ENCODE data around the gene VIM.

The VIM gene

GRCh38 chr10:17214971-17215781 lies 12.9 kb upstream of the VIM start:
- no peak for DNase-seq
- H3K9me3 Mint-ChIP-seq, result no peaks in the 10 kb centered on the region
- H3K4me3 Mint-ChIP-seq, result no peak overlapping the region
- H3K27me3 Mint-ChIP-seq, result peaks cover 5% of the 10 kb centered on the region
- H3K4me1 Mint-ChIP-seq, result peaks cover 43% of the 10 kb centered on the region
- H3K27ac Mint-ChIP-seq, result no peak overlapping the region
- H3K36me3 Mint-ChIP-seq, result peaks cover 23% of the 10 kb centered on the region
- CTCF ChIA-PET, result interaction anchor here (0.7 to 2.6 kb wide), 4 partner anchors 9 to 64 kb away, joined by 3 to 10 read pairs (median 6); no protein-coding TSS in a partner anchor

- H3K9me3 Mint-ChIP-seq, result no peaks in the 10 kb centered on the region
- DNase-seq, result no peak
- H3K4me1 Mint-ChIP-seq, result peaks cover 43% of the 10 kb centered on the region
- H3K4me3 Mint-ChIP-seq, result no peak overlapping the region
- CTCF ChIA-PET, result interaction anchor here (0.7 to 2.6 kb wide), 4 partner anchors 10 to 64 kb away, joined by 3 to 10 read pairs (median 6); no protein-coding TSS in a partner anchor
- peaks cover 5% of the 10 kb centered on the region for H3K27me3 Mint-ChIP-seq
- peak overlapping the region; percentile 79 for H3K27ac Mint-ChIP-seq
- peaks cover 23% of the 10 kb centered on the region for H3K36me3 Mint-ChIP-seq
Measured at GRCh38 chr10:17215782-17216122, 12.3 kb upstream of the VIM start.

- H3K4me1 Mint-ChIP-seq, result peaks cover 46% of the 10 kb centered on the region
- no peak overlapping the region for H3K4me3 Mint-ChIP-seq
Measured at GRCh38 chr10:17216217-17216900, 11.7 kb upstream of the VIM start.

GRCh38 chr10:17216901-17217395 lies 11.1 kb upstream of the VIM start:
- Mint-ChIP-seq H3K9me3 (no peaks in the 10 kb centered on the region), H3K4me3 (no peak overlapping the region), H3K27ac (peak overlapping the region; percentile 86), H3K36me3 (peaks cover 24% of the 10 kb centered on the region), H3K4me1 (peaks cover 46% of the 10 kb centered on the region), H3K27me3 (peaks cover 5% of the 10 kb centered on the region)
- CTCF ChIA-PET, result interaction anchor here (0.6 to 2.6 kb wide), 4 partner anchors 11 to 526 kb away, joined by 3 to 10 read pairs (median 6); no protein-coding TSS in a partner anchor
- no peak for DNase-seq

More at GRCh38 chr10:17216217-17216900, 11.7 kb upstream of the VIM start:
- Mint-ChIP-seq H3K27me3 (peaks cover 5% of the 10 kb centered on the region), H3K9me3 (no peaks in the 10 kb centered on the region), H3K27ac (peak overlapping the region; percentile 86), H3K36me3 (peaks cover 26% of the 10 kb centered on the region)
- CTCF ChIA-PET, result interaction anchor here (0.9 to 2.6 kb wide), 3 partner anchors 10 to 13 kb away, joined by 3 to 10 read pairs (median 9); no protein-coding TSS in a partner anchor
- DNase-seq, result peak; percentile 48

GRCh38 chr10:17217631-17218232 lies 10.3 kb upstream of the VIM start:
- Mint-ChIP-seq H3K27me3 (peaks cover 1% of the 10 kb centered on the region), H3K9me3 (no peaks in the 10 kb centered on the region), H3K4me3 (no peak overlapping the region), H3K36me3 (peaks cover 20% of the 10 kb centered on the region), H3K27ac (peak overlapping the region; percentile 79), H3K4me1 (peaks cover 42% of the 10 kb centered on the region)
- CTCF ChIA-PET, result interaction anchor here (0.6 kb wide), 1 partner anchor 525 kb away, joined by 3 read pairs; no protein-coding TSS in a partner anchor
- no peak for DNase-seq

- DNase-seq, result no peak
- Mint-ChIP-seq H3K4me3 (no peak overlapping the region), H3K27me3 (no peaks in the 10 kb centered on the region), H3K36me3 (peaks cover 18% of the 10 kb centered on the region), H3K27ac (no peak overlapping the region), H3K4me1 (peaks cover 37% of the 10 kb centered on the region), H3K9me3 (no peaks in the 10 kb centered on the region)
- CTCF ChIA-PET, result interaction anchor here (1.0 kb wide), 1 partner anchor 18 kb away, joined by 3 read pairs; the partner anchor contains the start of gene TRDMT1
Measured at GRCh38 chr10:17219024-17219423, 9.0 kb upstream of the VIM start.

- H3K4me3 Mint-ChIP-seq, result no peak overlapping the region
- CTCF ChIA-PET, result no interaction called here
- peaks cover 18% of the 10 kb centered on the region for H3K36me3 Mint-ChIP-seq
- DNase-seq, result no peak
- no peaks in the 10 kb centered on the region for H3K27me3 Mint-ChIP-seq
- no peak overlapping the region for H3K27ac Mint-ChIP-seq
- no peaks in the 10 kb centered on the region for H3K9me3 Mint-ChIP-seq
- H3K4me1 Mint-ChIP-seq, result peaks cover 28% of the 10 kb centered on the region
Measured at GRCh38 chr10:17220652-17221100, 7.4 kb upstream of the VIM start.

GRCh38 chr10:17222329-17222728 lies 5.7 kb upstream of the VIM start:
- peaks cover 28% of the 10 kb centered on the region for H3K4me1 Mint-ChIP-seq
- no peaks in the 10 kb centered on the region for H3K27me3 Mint-ChIP-seq
- peaks cover 20% of the 10 kb centered on the region for H3K36me3 Mint-ChIP-seq
- no peak for DNase-seq
- CTCF ChIA-PET, result no interaction called here
- no peak overlapping the region for H3K4me3 Mint-ChIP-seq
- H3K27ac Mint-ChIP-seq, result no peak overlapping the region
- no peaks in the 10 kb centered on the region for H3K9me3 Mint-ChIP-seq

- no peaks in the 10 kb centered on the region for H3K9me3 Mint-ChIP-seq
- H3K4me3 Mint-ChIP-seq, result no peak overlapping the region
- CTCF ChIA-PET, result interaction anchor here (0.8 to 2.1 kb wide), 2 partner anchors 20 kb away, joined by 3 to 12 read pairs; no protein-coding TSS in a partner anchor
- peaks cover 30% of the 10 kb centered on the region for H3K4me1 Mint-ChIP-seq
- no peak for DNase-seq
- peaks cover 27% of the 10 kb centered on the region for H3K36me3 Mint-ChIP-seq
- no peak overlapping the region for H3K27ac Mint-ChIP-seq
- H3K27me3 Mint-ChIP-seq, result peaks cover 13% of the 10 kb centered on the region
Measured at GRCh38 chr10:17225808-17226207, 2.2 kb upstream of the VIM start.

GRCh38 chr10:17226891-17227303 lies 1.1 kb upstream of the VIM start:
- no peak for DNase-seq
- Mint-ChIP-seq H3K36me3 (peaks cover 35% of the 10 kb centered on the region), H3K9me3 (no peaks in the 10 kb centered on the region), H3K4me3 (peak overlapping the region; percentile 91), H3K27ac (peak overlapping the region; percentile 99), H3K27me3 (peaks cover 13% of the 10 kb centered on the region), H3K4me1 (peaks cover 37% of the 10 kb centered on the region)
- CTCF ChIA-PET, result interaction anchor here (0.6 to 2.1 kb wide), 6 partner anchors 10 to 49 kb away, joined by 3 to 12 read pairs (median 3); partner anchors contain the start of gene TRDMT1

GRCh38 chr10:17227367-17228090 lies 512 bp upstream of the VIM start:
- H3K36me3 Mint-ChIP-seq, result peaks cover 42% of the 10 kb centered on the region
- no peaks in the 10 kb centered on the region for H3K9me3 Mint-ChIP-seq
- H3K27me3 Mint-ChIP-seq, result peaks cover 13% of the 10 kb centered on the region
- DNase-seq, result peak; percentile 40
- H3K27ac Mint-ChIP-seq, result peak overlapping the region; percentile 99
- peak overlapping the region; percentile 91 for H3K4me3 Mint-ChIP-seq
- CTCF ChIA-PET, result interaction anchor here (0.7 to 2.1 kb wide), 4 partner anchors 11 to 50 kb away, joined by 3 to 12 read pairs (median 4); no protein-coding TSS in a partner anchor
- peaks cover 43% of the 10 kb centered on the region for H3K4me1 Mint-ChIP-seq

GRCh38 chr10:17229016-17229716 lies 1.1 kb downstream of the VIM start:
- H3K4me1 Mint-ChIP-seq, result peaks cover 58% of the 10 kb centered on the region

GRCh38 chr10:17229717-17229966 lies 1.6 kb downstream of the VIM start:
- peak overlapping the region; percentile 99 for H3K27ac Mint-ChIP-seq
- peaks cover 62% of the 10 kb centered on the region for H3K4me1 Mint-ChIP-seq
- CTCF ChIA-PET, result interaction anchor here (0.8 to 2.8 kb wide), 9 partner anchors 12 to 338 kb away, joined by 3 to 24 read pairs (median 4); partner anchors contain the start of gene TRDMT1
- no peak for DNase-seq
- H3K9me3 Mint-ChIP-seq, result no peaks in the 10 kb centered on the region
- peaks cover 13% of the 10 kb centered on the region for H3K27me3 Mint-ChIP-seq
- H3K36me3 Mint-ChIP-seq, result peaks cover 56% of the 10 kb centered on the region
- H3K4me3 Mint-ChIP-seq, result peak overlapping the region; percentile 91

More at GRCh38 chr10:17229016-17229716, 1.1 kb downstream of the VIM start:
- peak overlapping the region; percentile 91 for H3K4me3 Mint-ChIP-seq
- peaks cover 13% of the 10 kb centered on the region for H3K27me3 Mint-ChIP-seq
- peaks cover 52% of the 10 kb centered on the region for H3K36me3 Mint-ChIP-seq
- H3K9me3 Mint-ChIP-seq, result no peaks in the 10 kb centered on the region
- peak; percentile 86 for DNase-seq
- CTCF ChIA-PET, result interaction anchor here (0.6 to 2.8 kb wide), 10 partner anchors 12 to 337 kb away, joined by 3 to 24 read pairs (median 4); partner anchors contain the start of gene TRDMT1
- H3K27ac Mint-ChIP-seq, result peak overlapping the region; percentile 99
